ENCODE results near the gene ULK4.

Gene ULK4

GRCh38 chr3:41808152-41808551 lies 153.8 kb downstream of the ULK4 start:
- no peaks in the 10 kb centered on the region for H3K4me1 ChIP-seq (ENCODE audit: control insufficient read depth, low read length)
- no peaks in the 10 kb centered on the region for H3K9me3 ChIP-seq (ENCODE audit: control insufficient read depth, insufficient read depth, low read length)
- H3K4me3 ChIP-seq (ENCODE audit: low read length), result no peak overlapping the region
- H3K27ac ChIP-seq (ENCODE audit: low read depth, low read length), result no peak overlapping the region
- no peaks in the 10 kb centered on the region for H4K20me1 ChIP-seq (ENCODE audit: control insufficient read depth, insufficient read depth, low read depth, low read length)
- H3K27me3 ChIP-seq (ENCODE audit: control insufficient read depth, low read length), result no peaks in the 10 kb centered on the region
- no peaks in the 10 kb centered on the region for H3K36me3 ChIP-seq (ENCODE audit: control insufficient read depth, low read length)
- no peak for TF ChIP-seq CTCF (IDR thresholded peaks at IDR 0.05; ENCODE audit: low read depth, low read length, poor library complexity, severe bottlenecking)
- no peak for TF ChIP-seq EZH2phosphoT487 (IDR thresholded peaks at IDR 0.05; ENCODE audit: borderline replicate concordance, low read length)
- no peaks in the 10 kb centered on the region for H3K9me2 ChIP-seq (replicated peaks; ENCODE audit: control insufficient read depth, low read length)
- no peaks in the 10 kb centered on the region for H3K79me2 ChIP-seq (ENCODE audit: control insufficient read depth, low read length)
- H3F3A ChIP-seq (ENCODE audit: control insufficient read depth, insufficient read depth), result no peaks in the 10 kb centered on the region
- no peak overlapping the region for H3K4me2 ChIP-seq (ENCODE audit: low read length)

DNA sequence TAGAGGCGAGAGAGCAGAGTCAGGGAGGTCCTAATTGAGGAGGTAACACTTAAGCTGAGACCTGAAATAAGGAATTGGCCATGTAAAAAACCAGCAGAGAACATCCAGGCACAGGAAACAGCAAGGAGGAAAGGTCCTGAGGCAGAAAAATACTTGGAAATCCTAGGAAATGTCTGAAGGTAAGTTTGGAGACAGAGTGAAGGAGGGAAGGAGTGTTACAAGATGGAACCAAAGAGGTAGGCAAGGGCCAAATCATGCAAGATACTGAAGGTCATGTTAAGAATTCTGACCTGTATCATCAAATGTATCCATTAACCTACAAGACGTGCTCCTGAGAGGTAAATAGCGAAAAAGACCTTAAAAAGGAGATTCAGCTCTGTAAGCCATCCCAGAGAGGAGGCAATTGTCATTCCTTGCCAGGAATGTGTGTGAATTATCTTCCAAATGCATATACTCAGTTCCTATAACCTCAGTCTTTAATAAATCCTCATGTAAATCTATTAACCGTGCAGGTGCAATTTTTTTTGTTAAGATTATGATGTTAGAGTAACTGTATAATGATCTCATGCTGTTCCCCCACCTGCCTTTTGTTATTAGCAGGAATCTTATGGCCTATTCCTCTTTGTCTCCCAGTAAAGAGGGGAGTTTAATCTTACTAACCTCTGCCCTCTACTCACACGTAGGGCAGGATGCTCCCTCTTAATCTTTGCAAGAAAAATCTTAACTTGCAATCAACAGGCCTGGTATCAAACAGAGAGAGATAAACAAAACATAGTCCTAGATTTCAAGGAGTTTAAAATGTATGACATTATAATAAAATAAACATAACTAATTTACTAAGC lies 166.9 kb downstream of the ULK4 start:
- no peaks in the 10 kb centered on the region for H3K4me1 ChIP-seq (ENCODE audit: control insufficient read depth, low read length)
- H3K79me2 ChIP-seq (ENCODE audit: control insufficient read depth, low read length), result no peaks in the 10 kb centered on the region
- H4K20me1 ChIP-seq (ENCODE audit: control insufficient read depth, insufficient read depth, low read depth, low read length), result no peaks in the 10 kb centered on the region
- H3K27me3 ChIP-seq (ENCODE audit: control insufficient read depth, low read length), result no peaks in the 10 kb centered on the region
- no peak for TF ChIP-seq CTCF (IDR thresholded peaks at IDR 0.05; ENCODE audit: low read depth, low read length, poor library complexity, severe bottlenecking)
- TF ChIP-seq EZH2phosphoT487 (IDR thresholded peaks at IDR 0.05; ENCODE audit: borderline replicate concordance, low read length), result no peak
- no peaks in the 10 kb centered on the region for H3F3A ChIP-seq (ENCODE audit: control insufficient read depth, insufficient read depth)
- no peaks in the 10 kb centered on the region for H3K9me3 ChIP-seq (ENCODE audit: control insufficient read depth, insufficient read depth, low read length)
- no peak overlapping the region for H3K27ac ChIP-seq (ENCODE audit: low read depth, low read length)
- H3K4me3 ChIP-seq (ENCODE audit: low read length), result no peak overlapping the region
- H3K36me3 ChIP-seq (ENCODE audit: control insufficient read depth, low read length), result no peaks in the 10 kb centered on the region
- H3K9me2 ChIP-seq (replicated peaks; ENCODE audit: control insufficient read depth, low read length), result no peaks in the 10 kb centered on the region
- H3K4me2 ChIP-seq (ENCODE audit: low read length), result no peak overlapping the region

- Histone ChIP-seq H3K4me3 (ENCODE audit: low read length) (no peak overlapping the region), H3K27ac (ENCODE audit: low read depth, low read length) (no peak overlapping the region), H3K4me2 (ENCODE audit: low read length) (no peak overlapping the region), H3K36me3 (ENCODE audit: control insufficient read depth, low read length) (no peaks in the 10 kb centered on the region), H3K9me3 (ENCODE audit: control insufficient read depth, insufficient read depth, low read length) (no peaks in the 10 kb centered on the region), H3K79me2 (ENCODE audit: control insufficient read depth, low read length) (no peaks in the 10 kb centered on the region), H3F3A (ENCODE audit: control insufficient read depth, insufficient read depth) (no peaks in the 10 kb centered on the region), H4K20me1 (ENCODE audit: control insufficient read depth, insufficient read depth, low read depth, low read length) (no peaks in the 10 kb centered on the region), H3K4me1 (ENCODE audit: control insufficient read depth, low read length) (no peaks in the 10 kb centered on the region), H3K27me3 (ENCODE audit: control insufficient read depth, low read length) (no peaks in the 10 kb centered on the region), H3K9me2 (replicated peaks; ENCODE audit: control insufficient read depth, low read length) (no peaks in the 10 kb centered on the region)
- TF ChIP-seq CTCF (IDR thresholded peaks at IDR 0.05; ENCODE audit: low read depth, low read length, poor library complexity, severe bottlenecking) (no peak), EZH2phosphoT487 (IDR thresholded peaks at IDR 0.05; ENCODE audit: borderline replicate concordance, low read length) (no peak)
Measured at GRCh38 chr3:41792806-41793205, 169.1 kb downstream of the ULK4 start.

Data from DOHH2 (cell line).